HepG2 (cell line): ENCODE results near the gene SF3B2. TPM values are rescaled to one million over a fixed set of nuclear protein-coding genes. Genes with fewer than 3 reads are reported as not detected.
A peak's percentile ranks its signal among the peaks of the same experiment; 100 is the strongest.

Experiments
- ARNT ChIP-seq: fragments of 450-650 bp; IDR thresholded peaks from 2 replicates; pipeline ENCODE4 v1.6.1; 2017
- ELF1 ChIP-seq: sonication (generic); formaldehyde crosslinking; IDR thresholded peaks from 2 replicates; pipeline ENCODE4 v1.4.0; 2020; ENCODE audit warnings: missing genetic modification reagents
- FIP1L1 ChIP-seq: fragments of 200-400 bp; formaldehyde crosslinking; IDR thresholded peaks from 2 replicates; pipeline ENCODE4 v1.6.1; 2018; ENCODE audit warnings: low read depth, mild to moderate bottlenecking, low read length, moderate library complexity, borderline replicate concordance; ENCODE audit not compliant: insufficient read depth
- FOSL2 ChIP-seq: sonication (generic); formaldehyde crosslinking; IDR thresholded peaks from 2 replicates; pipeline ENCODE4 v1.4.0; 2020; ENCODE audit warnings: missing genetic modification reagents
- FOXA1 ChIP-seq, 2 experiments: fragments of 450-650 bp in 1 of 2; sonication (generic) in 1 of 2; formaldehyde crosslinking in 1 of 2; IDR thresholded peaks; 2 replicates each; pipeline versions ENCODE4 v1.4.0 to v1.6.1; 2016 to 2020; ENCODE audit warnings: missing genetic modification reagents in 1 of 2
- GATAD2A ChIP-seq: IDR thresholded peaks from 2 replicates; pipeline ENCODE4 v1.6.1; 2016
- GMEB2 ChIP-seq: IDR thresholded peaks from 2 replicates; pipeline ENCODE4 v1.6.1; 2016; ENCODE audit warnings: missing biosample characterization, missing genetic modification reagents, low read depth
- HNF4G ChIP-seq, 2 experiments: sonication (generic) in 1 of 2; formaldehyde crosslinking in 1 of 2; IDR thresholded peaks; 2 replicates each; pipeline versions ENCODE4 v1.4.0 to v1.6.1; 2011 to 2020; ENCODE audit warnings: borderline replicate concordance in 2 of 2, low read depth in 2 of 2, mild to moderate bottlenecking in 2 of 2, low read length in 1 of 2, missing genetic modification reagents in 1 of 2, moderate library complexity in 1 of 2
- IRF2 ChIP-seq: IDR thresholded peaks from 2 replicates; pipeline ENCODE4 v1.6.1; 2018; ENCODE audit warnings: missing genetic modification reagents, missing compliant biosample characterization
- JDP2 ChIP-seq: sonication (generic); formaldehyde crosslinking; IDR thresholded peaks from 2 replicates; pipeline ENCODE4 v1.8.1; 2022; ENCODE audit warnings: missing genetic modification reagents, borderline replicate concordance
- JUNB ChIP-seq: sonication (generic); formaldehyde crosslinking; IDR thresholded peaks from 2 replicates; pipeline ENCODE4 v1.8.0; 2022; ENCODE audit warnings: missing genetic modification reagents, mild to moderate bottlenecking, borderline replicate concordance
- KAT2B ChIP-seq: fragments of 150-350 bp; IDR thresholded peaks from 2 replicates; pipeline ENCODE4 v1.6.1; 2014; ENCODE audit warnings: low read depth, low read length, borderline replicate concordance
- PAX8 ChIP-seq: sonication (generic); formaldehyde crosslinking; IDR thresholded peaks from 2 replicates; pipeline ENCODE4 v1.8.0; 2022; ENCODE audit warnings: mild to moderate bottlenecking, missing genetic modification reagents, borderline replicate concordance
- SAP130 ChIP-seq: IDR thresholded peaks from 2 replicates; pipeline ENCODE4 v1.6.1; 2016; ENCODE audit warnings: low read depth
- ZBTB10 ChIP-seq: sonication (generic); formaldehyde crosslinking; IDR thresholded peaks from 2 replicates; pipeline ENCODE4 v1.4.0; 2020; ENCODE audit warnings: missing genetic modification reagents, borderline replicate concordance
- ZNF143 ChIP-seq: sonication (generic); formaldehyde crosslinking; IDR thresholded peaks from 2 replicates; pipeline ENCODE4 v1.4.0; 2020; ENCODE audit warnings: missing genetic modification reagents
- ZNF3 ChIP-seq: IDR thresholded peaks from 2 replicates; pipeline ENCODE4 v1.7.0; 2017; ENCODE audit warnings: inconsistent platforms
- ZNF335 ChIP-seq: sonication (generic); formaldehyde crosslinking; IDR thresholded peaks from 2 replicates; pipeline ENCODE4 v1.4.0; 2020; ENCODE audit warnings: missing genetic modification reagents
- ZNF788 ChIP-seq: sonication (generic); formaldehyde crosslinking; IDR thresholded peaks from 2 replicates; pipeline ENCODE4 v1.5.0; 2020; ENCODE audit warnings: mild to moderate bottlenecking, missing genetic modification reagents, borderline replicate concordance
- polyA plus RNA-seq, 8 experiments: library from polyadenylated mRNA; depleted of rRNA in 3 of 8; stranded (reverse) in 7 of 8; unstranded in 1 of 8; fragments of >200 nt; fragmentation: Illumina TruSeq in 4 of 8; extraction: Trizol in 4 of 8; gene quantifications; 2 replicates each; pipeline versions ENCODE4 v1.2.1 to v1.2.3, GENCODE V29; 2011 to 2016; ENCODE audit warnings: low read depth in 4 of 8, missing spikeins in 1 of 8, mixed read lengths in 1 of 8; ENCODE audit not compliant: insufficient read depth in 1 of 8
- total RNA-seq, 5 experiments: library from RNA; depleted of rRNA; stranded (reverse); fragments of >200 nt; fragmentation: Illumina TruSeq; extraction: Trizol; gene quantifications; 2 replicates each; pipeline ENCODE4 v1.2.3, GENCODE V29; 2016; ENCODE audit warnings: low read depth in 1 of 5
- TF ChIP-seq, protein P1 (sequence below): fragments of 450-650 bp; IDR thresholded peaks from 2 replicates; pipeline ENCODE4 v1.6.1; 2017; ENCODE audit warnings: mild to moderate bottlenecking
- TF ChIP-seq, protein P2 (sequence below): sonication (generic); formaldehyde crosslinking; IDR thresholded peaks from 2 replicates; pipeline ENCODE4 v1.5.0; 2020; ENCODE audit warnings: missing genetic modification reagents

The SF3B2 gene
- total and polyA plus RNA-seq, 2 of the 13 experiments (the other 11 are each of a cell fraction or from before 2014, with no cell fraction given): 70.4 to 153 TPM

DNA sequence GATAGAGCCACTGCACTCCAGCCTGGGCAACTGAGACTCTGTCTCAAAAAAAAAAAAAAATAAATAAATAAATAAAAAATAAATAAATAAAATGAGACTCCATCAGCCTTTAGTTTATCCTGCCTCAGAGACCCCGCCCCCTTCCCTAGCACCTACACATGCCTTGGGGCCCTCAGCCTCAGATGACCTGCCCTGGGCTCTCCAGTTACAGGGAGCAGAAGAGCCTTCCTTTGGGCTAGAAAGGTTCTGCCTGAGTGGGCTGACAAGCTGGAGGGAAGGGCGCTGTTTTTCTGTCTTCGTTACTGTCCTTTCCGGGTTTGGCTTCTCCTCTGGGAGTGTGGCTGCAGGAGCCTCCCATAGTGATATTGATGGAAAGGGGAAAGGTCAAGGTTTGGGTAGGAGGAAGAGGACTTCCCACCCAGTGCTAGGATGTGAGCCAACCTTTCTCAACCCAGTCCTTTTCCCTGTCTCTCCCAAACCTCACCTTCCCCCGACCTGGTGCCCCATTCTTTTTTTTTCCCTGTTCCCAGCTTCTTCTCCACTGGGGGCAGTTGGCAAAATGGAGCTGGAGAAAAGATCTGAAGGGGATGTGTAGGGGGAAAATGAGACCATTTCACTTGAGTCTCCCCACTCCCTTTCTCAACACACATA is 1.5 kb upstream of the SF3B2 start (continued):
- TF ChIP-seq FIP1L1 (no peak), KAT2B (no peak), ZBTB10 (CRISPR knock-in tag) (no peak), ZNF3 (no peak), ZNF788 (CRISPR knock-in tag) (no peak), FOSL2 (CRISPR knock-in tag) (no peak), SAP130 (CRISPR knock-in tag) (peak; percentile 44), ZNF335 (CRISPR knock-in tag) (no peak), ARNT (no peak), ZNF143 (CRISPR knock-in tag) (no peak), GMEB2 (CRISPR knock-in tag) (no peak), ELF1 (no peak), PAX8 (CRISPR knock-in tag) (no peak), GATAD2A (no peak), JDP2 (CRISPR knock-in tag) (no peak), JUNB (CRISPR knock-in tag) (no peak), HNF4G (IDR thresholded peaks at IDR 0.05; ENCODE audit: borderline replicate concordance, low read depth, low read length) (no peak), HNF4G (CRISPR knock-in tag; IDR thresholded peaks at IDR 0.05; ENCODE audit: borderline replicate concordance, low read depth) (no peak), FOXA1 (IDR thresholded peaks at IDR 0.05) (no peak), FOXA1 (CRISPR knock-in tag; IDR thresholded peaks at IDR 0.05) (no peak), IRF2 (no peak)
- TF ChIP-seq, protein P1, sequence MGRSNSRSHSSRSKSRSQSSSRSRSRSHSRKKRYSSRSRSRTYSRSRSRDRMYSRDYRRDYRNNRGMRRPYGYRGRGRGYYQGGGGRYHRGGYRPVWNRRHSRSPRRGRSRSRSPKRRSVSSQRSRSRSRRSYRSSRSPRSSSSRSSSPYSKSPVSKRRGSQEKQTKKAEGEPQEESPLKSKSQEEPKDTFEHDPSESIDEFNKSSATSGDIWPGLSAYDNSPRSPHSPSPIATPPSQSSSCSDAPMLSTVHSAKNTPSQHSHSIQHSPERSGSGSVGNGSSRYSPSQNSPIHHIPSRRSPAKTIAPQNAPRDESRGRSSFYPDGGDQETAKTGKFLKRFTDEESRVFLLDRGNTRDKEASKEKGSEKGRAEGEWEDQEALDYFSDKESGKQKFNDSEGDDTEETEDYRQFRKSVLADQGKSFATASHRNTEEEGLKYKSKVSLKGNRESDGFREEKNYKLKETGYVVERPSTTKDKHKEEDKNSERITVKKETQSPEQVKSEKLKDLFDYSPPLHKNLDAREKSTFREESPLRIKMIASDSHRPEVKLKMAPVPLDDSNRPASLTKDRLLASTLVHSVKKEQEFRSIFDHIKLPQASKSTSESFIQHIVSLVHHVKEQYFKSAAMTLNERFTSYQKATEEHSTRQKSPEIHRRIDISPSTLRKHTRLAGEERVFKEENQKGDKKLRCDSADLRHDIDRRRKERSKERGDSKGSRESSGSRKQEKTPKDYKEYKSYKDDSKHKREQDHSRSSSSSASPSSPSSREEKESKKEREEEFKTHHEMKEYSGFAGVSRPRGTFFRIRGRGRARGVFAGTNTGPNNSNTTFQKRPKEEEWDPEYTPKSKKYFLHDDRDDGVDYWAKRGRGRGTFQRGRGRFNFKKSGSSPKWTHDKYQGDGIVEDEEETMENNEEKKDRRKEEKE: no peak
- TF ChIP-seq, protein P2, sequence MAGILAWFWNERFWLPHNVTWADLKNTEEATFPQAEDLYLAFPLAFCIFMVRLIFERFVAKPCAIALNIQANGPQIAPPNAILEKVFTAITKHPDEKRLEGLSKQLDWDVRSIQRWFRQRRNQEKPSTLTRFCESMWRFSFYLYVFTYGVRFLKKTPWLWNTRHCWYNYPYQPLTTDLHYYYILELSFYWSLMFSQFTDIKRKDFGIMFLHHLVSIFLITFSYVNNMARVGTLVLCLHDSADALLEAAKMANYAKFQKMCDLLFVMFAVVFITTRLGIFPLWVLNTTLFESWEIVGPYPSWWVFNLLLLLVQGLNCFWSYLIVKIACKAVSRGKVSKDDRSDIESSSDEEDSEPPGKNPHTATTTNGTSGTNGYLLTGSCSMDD (CRISPR knock-in tag): no peak
